HL-60 (cell line): ENCODE measurements around the gene CARS2.

Source experiments
- DNase-seq, 2 experiments: peaks; one replicate each; pipeline ENCODE4 v3.0.0-alpha.2; 2010 to 2020; ENCODE audit warnings: low read depth in 1 of 2, low spot score in 1 of 2
- H3K27ac ChIP-seq: fragments of 250-450 bp; sonication (Bioruptor Pico); replicated peaks from 2 replicates; pipeline ENCODE4 v1.5.1; 2020; ENCODE audit warnings: mild to moderate bottlenecking, moderate library complexity
- H3K27me3 ChIP-seq: fragments of 250-450 bp; sonication (Bioruptor Pico); 2 replicates; pipeline ENCODE4 v1.5.1; 2021; ENCODE audit warnings: mild to moderate bottlenecking, moderate library complexity; ENCODE audit not compliant: insufficient read depth, poor library complexity, severe bottlenecking
- H3K4me3 ChIP-seq: replicated peaks from 2 replicates; pipeline ENCODE4 v1.5.1; 2011; ENCODE audit warnings: mild to moderate bottlenecking, control low read depth, low read length; ENCODE audit not compliant: insufficient read depth
- GABPA ChIP-seq: IDR thresholded peaks from 2 replicates; pipeline ENCODE4 v1.6.1; 2012; ENCODE audit warnings: low read depth
- POLR2AphosphoS5 ChIP-seq: IDR thresholded peaks from 2 replicates; pipeline ENCODE4 v1.6.1; 2012; ENCODE audit warnings: low read depth
- SPI1 ChIP-seq: IDR thresholded peaks from 2 replicates; pipeline ENCODE4 v1.6.1; 2012; ENCODE audit warnings: low read depth, mild to moderate bottlenecking, borderline replicate concordance
- TF ChIP-seq, protein P1 (sequence below): IDR thresholded peaks from 2 replicates; pipeline ENCODE4 v1.6.1; 2012; ENCODE audit warnings: low read depth; ENCODE audit not compliant: insufficient replicate concordance
- TF ChIP-seq, protein P2 (sequence below): IDR thresholded peaks from one replicate; pipeline ENCODE4 v1.5.1; 2011; ENCODE audit warnings: low read length, control low read depth, inconsistent platforms; ENCODE audit not compliant: insufficient read depth

CARS2 gene

DNA sequence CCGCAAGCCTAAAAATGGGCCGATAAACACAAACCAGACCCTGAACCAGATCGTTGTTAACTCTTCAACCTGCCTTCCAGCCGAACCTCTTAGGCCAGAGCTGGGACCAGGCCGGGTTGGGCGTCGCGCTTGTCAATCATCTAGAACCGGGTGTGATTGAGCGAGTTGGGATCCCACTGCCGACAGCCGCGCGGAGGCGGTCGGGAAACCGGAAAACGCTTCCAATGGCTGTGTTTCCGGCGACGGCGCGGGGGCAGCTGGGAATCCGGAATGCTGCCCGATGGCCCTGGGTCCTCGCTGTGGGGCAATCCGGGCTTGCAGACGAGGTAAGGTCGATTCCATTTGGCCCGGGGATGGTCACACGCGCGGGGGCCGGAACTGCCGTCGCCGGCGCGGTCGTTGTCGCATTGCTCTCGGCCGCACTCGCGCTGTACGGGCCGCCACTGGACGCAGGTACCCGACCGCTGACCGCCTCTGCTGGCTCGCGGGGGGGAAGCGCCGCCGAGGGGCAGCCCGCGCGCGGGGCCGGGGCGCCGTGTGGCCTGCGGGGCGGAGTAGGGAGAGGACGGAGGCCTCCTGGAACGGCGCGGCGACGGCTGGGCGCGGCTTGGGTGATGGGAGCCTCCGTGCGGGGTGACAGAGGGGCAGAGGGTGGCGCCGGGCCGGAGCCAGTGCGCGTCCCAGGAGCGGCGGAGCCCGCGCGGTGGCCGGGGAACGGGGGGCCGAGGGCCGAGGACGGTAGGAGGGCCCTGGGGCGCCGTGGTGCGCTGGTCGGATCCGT, 90.4 kb downstream of the CARS2 start, which contains the start of gene NAXD:
Gene NAXD (plus strand): TSS at position 224 of the 781 bp plus-strand sequence. CDS start 57 bp downstream, at position 281.
- Histone ChIP-seq H3K27ac (peak within 1 kb of the TSS; percentile 68), H3K27me3 (no peaks in the 10 kb centered on the region)

GRCh38 chr13:110615005-110615321, 91.0 kb downstream of the CARS2 start:
- H3K27me3 ChIP-seq, result no peaks in the 10 kb centered on the region
- TF ChIP-seq, protein P1, sequence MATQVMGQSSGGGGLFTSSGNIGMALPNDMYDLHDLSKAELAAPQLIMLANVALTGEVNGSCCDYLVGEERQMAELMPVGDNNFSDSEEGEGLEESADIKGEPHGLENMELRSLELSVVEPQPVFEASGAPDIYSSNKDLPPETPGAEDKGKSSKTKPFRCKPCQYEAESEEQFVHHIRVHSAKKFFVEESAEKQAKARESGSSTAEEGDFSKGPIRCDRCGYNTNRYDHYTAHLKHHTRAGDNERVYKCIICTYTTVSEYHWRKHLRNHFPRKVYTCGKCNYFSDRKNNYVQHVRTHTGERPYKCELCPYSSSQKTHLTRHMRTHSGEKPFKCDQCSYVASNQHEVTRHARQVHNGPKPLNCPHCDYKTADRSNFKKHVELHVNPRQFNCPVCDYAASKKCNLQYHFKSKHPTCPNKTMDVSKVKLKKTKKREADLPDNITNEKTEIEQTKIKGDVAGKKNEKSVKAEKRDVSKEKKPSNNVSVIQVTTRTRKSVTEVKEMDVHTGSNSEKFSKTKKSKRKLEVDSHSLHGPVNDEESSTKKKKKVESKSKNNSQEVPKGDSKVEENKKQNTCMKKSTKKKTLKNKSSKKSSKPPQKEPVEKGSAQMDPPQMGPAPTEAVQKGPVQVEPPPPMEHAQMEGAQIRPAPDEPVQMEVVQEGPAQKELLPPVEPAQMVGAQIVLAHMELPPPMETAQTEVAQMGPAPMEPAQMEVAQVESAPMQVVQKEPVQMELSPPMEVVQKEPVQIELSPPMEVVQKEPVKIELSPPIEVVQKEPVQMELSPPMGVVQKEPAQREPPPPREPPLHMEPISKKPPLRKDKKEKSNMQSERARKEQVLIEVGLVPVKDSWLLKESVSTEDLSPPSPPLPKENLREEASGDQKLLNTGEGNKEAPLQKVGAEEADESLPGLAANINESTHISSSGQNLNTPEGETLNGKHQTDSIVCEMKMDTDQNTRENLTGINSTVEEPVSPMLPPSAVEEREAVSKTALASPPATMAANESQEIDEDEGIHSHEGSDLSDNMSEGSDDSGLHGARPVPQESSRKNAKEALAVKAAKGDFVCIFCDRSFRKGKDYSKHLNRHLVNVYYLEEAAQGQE, result no peak
- TF ChIP-seq POLR2AphosphoS5, result no peak
- TF ChIP-seq, protein P2, sequence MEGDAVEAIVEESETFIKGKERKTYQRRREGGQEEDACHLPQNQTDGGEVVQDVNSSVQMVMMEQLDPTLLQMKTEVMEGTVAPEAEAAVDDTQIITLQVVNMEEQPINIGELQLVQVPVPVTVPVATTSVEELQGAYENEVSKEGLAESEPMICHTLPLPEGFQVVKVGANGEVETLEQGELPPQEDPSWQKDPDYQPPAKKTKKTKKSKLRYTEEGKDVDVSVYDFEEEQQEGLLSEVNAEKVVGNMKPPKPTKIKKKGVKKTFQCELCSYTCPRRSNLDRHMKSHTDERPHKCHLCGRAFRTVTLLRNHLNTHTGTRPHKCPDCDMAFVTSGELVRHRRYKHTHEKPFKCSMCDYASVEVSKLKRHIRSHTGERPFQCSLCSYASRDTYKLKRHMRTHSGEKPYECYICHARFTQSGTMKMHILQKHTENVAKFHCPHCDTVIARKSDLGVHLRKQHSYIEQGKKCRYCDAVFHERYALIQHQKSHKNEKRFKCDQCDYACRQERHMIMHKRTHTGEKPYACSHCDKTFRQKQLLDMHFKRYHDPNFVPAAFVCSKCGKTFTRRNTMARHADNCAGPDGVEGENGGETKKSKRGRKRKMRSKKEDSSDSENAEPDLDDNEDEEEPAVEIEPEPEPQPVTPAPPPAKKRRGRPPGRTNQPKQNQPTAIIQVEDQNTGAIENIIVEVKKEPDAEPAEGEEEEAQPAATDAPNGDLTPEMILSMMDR, result no peak
- TF ChIP-seq SPI1, result no peak
- TF ChIP-seq GABPA, result no peak
- peak overlapping the region; percentile 89 for H3K4me3 ChIP-seq
- no peak for DNase-seq
- peak overlapping the region; percentile 68 for H3K27ac ChIP-seq

More for the DNA sequence above, 90.4 kb downstream of the CARS2 start, which contains the start of gene NAXD:
- peak within 1 kb of the TSS; percentile 89 for H3K4me3 ChIP-seq
- DNase-seq, result peak; percentile 68 to 97
- TF ChIP-seq, protein P2, result no peak
- no peak for TF ChIP-seq SPI1
- peak; percentile 71; the same call in 1 of the 2 replicates for TF ChIP-seq POLR2AphosphoS5
- TF ChIP-seq, protein P1, result peak; percentile 45
- peak; percentile 88 for TF ChIP-seq GABPA

DNA sequence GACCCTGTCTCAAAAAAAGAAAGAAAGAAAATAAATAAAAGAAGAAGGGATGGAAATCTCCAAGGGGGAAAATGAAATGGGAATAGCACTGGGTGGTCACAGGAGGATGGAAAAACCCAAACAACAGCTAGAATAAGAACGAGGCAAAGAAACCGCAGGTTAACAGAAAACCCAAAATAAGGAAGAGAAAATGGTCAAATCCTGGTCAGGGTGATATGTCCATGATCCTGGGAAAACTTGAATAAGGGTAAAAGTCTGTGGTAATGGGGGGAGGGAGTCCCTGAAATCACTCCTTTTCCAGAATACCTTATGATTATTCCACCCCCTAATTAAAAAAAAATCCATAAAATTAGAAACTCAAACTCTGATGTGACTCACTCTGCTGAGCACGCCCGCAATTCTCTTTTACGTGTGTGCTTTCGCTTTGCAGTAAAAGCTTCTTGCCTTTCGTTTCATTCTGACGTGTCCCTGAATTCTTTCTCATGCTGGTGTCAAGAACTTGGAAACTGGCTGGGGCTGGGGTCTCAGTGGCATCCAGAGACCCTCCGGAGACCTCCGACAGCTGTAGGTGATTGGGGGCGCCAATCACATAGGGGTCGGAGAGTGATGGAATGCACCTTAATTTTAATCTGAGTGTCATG, 94.8 kb downstream of the CARS2 start:
- no peak overlapping the region for H3K27ac ChIP-seq

More for the DNA sequence above, 94.8 kb downstream of the CARS2 start:
- Histone ChIP-seq H3K4me3 (no peak overlapping the region), H3K27me3 (no peaks in the 10 kb centered on the region)
- TF ChIP-seq GABPA (no peak), SPI1 (no peak), POLR2AphosphoS5 (no peak)
- TF ChIP-seq, protein P1, result no peak
- TF ChIP-seq, protein P2, result no peak
- no peak for DNase-seq
